Activated CD4-positive, alpha-beta T cell treated with anti-CD3 and anti-CD28 coated beads, Interleukin-2, amount 10 ng/mL, durations not matched to agents 7 days and 5 days (primary cell): ENCODE measurements around the gene ADAMTS6. TPM values are rescaled to one million over a fixed set of nuclear protein-coding genes. Genes with fewer than 3 reads are reported as not detected.
"Not testable (repeated sequence)": the region's sequence is repeated elsewhere in the genome, so short reads cannot be mapped to it uniquely, and the experiment has no call there.

Source experiments
- CTCF ChIA-PET: fragments of 350-600 bp; sonication (Branson Sonifier 250); formaldehyde crosslinking; loops from one replicate; lab custom pipeline; 2021; ENCODE audit warnings: antibody characterized with exemption; lab: Charles Lee
- POLR2A ChIA-PET: fragments of 350-600 bp; sonication (Branson Sonifier 250); formaldehyde crosslinking; loops from one replicate; lab custom pipeline; 2021; ENCODE audit warnings: antibody characterized with exemption; lab: Charles Lee
- DNase-seq: peaks from one replicate; pipeline ENCODE4 v3.0.0-alpha.2; 2020
- H3K27ac Mint-ChIP-seq: one replicate; pipeline ENCODE4 v1.8.0; 2021; ENCODE audit warnings: mild to moderate bottlenecking, moderate library complexity, mixed read lengths
- H3K27me3 Mint-ChIP-seq: one replicate; pipeline ENCODE4 v1.8.0; 2021; ENCODE audit warnings: mixed read lengths
- H3K36me3 Mint-ChIP-seq: one replicate; pipeline ENCODE4 v1.8.0; 2021; ENCODE audit warnings: low read depth, mixed read lengths
- H3K4me1 Mint-ChIP-seq: one replicate; pipeline ENCODE4 v1.8.0; 2021; ENCODE audit warnings: mixed read lengths
- H3K4me3 Mint-ChIP-seq: one replicate; pipeline ENCODE4 v1.8.0; 2021; ENCODE audit warnings: mild to moderate bottlenecking, moderate library complexity, mixed read lengths
- H3K9me3 Mint-ChIP-seq: one replicate; pipeline ENCODE4 v1.8.0; 2021; ENCODE audit warnings: mixed read lengths
- total RNA-seq, 2 experiments: library from RNA; stranded (reverse); gene quantifications; one replicate each; pipeline ENCODE4 v1.2.3, GENCODE V29; 2021

The ADAMTS6 gene
- total RNA-seq, 2 experiments from 2014 or later = 2.8 to 2.9 TPM

DNA sequence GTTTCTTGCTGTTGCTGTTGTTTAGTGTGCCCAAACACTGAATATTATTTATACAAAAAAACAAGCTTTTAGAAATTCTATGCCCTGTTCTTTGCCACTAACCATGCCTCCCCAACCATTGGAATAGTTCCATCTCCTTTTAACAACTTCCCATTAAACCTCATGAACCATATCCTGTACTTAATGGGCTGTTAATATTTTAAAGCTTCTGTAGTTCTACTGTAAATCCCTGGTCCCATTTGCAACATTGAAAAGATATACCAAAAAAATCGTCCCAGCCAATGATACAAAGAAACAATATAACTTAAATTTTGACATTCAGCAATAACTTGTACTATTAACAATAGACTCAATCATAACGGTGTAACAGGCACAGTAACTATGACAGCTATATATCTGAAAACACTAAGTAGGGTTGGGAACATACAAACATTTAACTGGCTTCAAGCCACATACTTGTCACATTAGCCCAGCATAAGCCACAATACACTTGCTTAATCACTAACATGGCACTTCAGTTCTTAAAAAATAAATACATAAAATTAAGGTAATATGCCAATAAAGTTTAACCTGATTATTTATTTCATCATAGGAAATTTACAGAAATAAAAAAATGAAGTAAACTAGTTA lies 86.1 kb downstream of the ADAMTS6 start:
- Mint-ChIP-seq H3K4me3 (no peak overlapping the region), H3K9me3 (no peaks in the 10 kb centered on the region), H3K4me1 (no peaks in the 10 kb centered on the region), H3K27me3 (no peaks in the 10 kb centered on the region), H3K36me3 (no peaks in the 10 kb centered on the region), H3K27ac (no peak overlapping the region)
- DNase-seq = no peak
- ChIA-PET POLR2A (no interaction called here), CTCF (no interaction called here)

GRCh38 chr5:65394087-65394486 lies 87.6 kb downstream of the ADAMTS6 start:
- DNase-seq = no peak
- Mint-ChIP-seq H3K27me3 (no peaks in the 10 kb centered on the region), H3K9me3 (no peaks in the 10 kb centered on the region), H3K4me1 (no peaks in the 10 kb centered on the region), H3K4me3 (no peak overlapping the region), H3K36me3 (no peaks in the 10 kb centered on the region), H3K27ac (no peak overlapping the region)
- ChIA-PET POLR2A (no interaction called here), CTCF (interaction anchor here (0.6 kb wide), 1 partner anchor 20 kb away, joined by 3 read pairs; no protein-coding TSS in a partner anchor)

DNA sequence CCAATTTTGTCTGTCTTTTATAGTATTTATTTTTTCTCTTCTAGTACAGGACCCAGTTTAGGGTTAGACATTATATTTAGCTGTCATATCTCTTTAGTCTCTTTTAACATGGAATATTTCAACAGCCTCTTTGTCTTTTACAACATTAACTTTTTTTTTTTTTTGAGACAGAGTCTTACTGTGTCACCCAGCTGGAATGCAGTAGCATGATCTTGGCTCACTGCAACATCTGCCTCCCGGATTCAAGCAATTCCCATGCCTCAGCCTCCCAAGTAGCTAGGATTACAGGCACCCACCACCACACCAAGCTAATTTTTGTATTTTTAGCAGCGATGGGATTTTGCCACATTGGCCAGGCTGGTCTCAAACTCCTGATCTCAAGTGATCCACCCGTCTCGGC lies 90.1 kb downstream of the ADAMTS6 start:
- Mint-ChIP-seq H3K4me3 (no peak overlapping the region), H3K36me3 (no peaks in the 10 kb centered on the region), H3K9me3 (no peaks in the 10 kb centered on the region), H3K27me3 (no peaks in the 10 kb centered on the region), H3K27ac (no peak overlapping the region), H3K4me1 (no peaks in the 10 kb centered on the region)
- no peak for DNase-seq
- CTCF ChIA-PET = interaction anchor here (0.6 kb wide), 1 partner anchor 23 kb away, joined by 3 read pairs; no protein-coding TSS in a partner anchor
- POLR2A ChIA-PET = interaction anchor here (0.7 kb wide), 1 partner anchor 159 kb away, joined by 6 read pairs; no protein-coding TSS in a partner anchor

DNA sequence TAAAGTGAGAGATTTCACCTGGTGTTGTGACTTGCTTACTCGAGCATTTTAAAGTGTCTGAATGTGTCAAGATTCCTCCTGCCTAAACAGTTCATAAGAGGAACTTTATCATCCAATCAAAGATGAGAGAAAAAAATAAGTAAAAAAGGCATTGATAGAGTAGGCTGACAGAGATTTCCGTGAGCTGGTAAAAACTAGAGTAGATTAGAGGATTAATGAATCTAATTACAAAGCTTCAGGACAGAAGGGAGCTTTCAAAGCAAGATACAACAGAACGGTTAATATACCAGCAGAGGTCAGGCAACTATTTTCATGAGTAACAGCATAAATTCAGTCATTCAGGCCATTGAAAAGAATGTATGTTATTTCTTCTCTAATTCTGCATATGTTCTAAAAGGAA lies 91.5 kb downstream of the ADAMTS6 start:
- no peak for DNase-seq
- H3K27ac Mint-ChIP-seq = no peak overlapping the region
- H3K4me3 Mint-ChIP-seq = no peak overlapping the region
- H3K36me3 Mint-ChIP-seq = no peaks in the 10 kb centered on the region
- no peaks in the 10 kb centered on the region for H3K9me3 Mint-ChIP-seq
- no peaks in the 10 kb centered on the region for H3K4me1 Mint-ChIP-seq
- POLR2A ChIA-PET = no interaction called here
- H3K27me3 Mint-ChIP-seq = no peaks in the 10 kb centered on the region
- CTCF ChIA-PET = no interaction called here

GRCh38 chr5:65383859-65384258 lies 97.9 kb downstream of the ADAMTS6 start:
- Mint-ChIP-seq H3K9me3 (no peaks in the 10 kb centered on the region), H3K4me1 (no peaks in the 10 kb centered on the region), H3K27ac (no peak overlapping the region), H3K36me3 (no peaks in the 10 kb centered on the region), H3K27me3 (no peaks in the 10 kb centered on the region), H3K4me3 (no peak overlapping the region)
- no peak for DNase-seq
- ChIA-PET CTCF (no interaction called here), POLR2A (no interaction called here)

DNA sequence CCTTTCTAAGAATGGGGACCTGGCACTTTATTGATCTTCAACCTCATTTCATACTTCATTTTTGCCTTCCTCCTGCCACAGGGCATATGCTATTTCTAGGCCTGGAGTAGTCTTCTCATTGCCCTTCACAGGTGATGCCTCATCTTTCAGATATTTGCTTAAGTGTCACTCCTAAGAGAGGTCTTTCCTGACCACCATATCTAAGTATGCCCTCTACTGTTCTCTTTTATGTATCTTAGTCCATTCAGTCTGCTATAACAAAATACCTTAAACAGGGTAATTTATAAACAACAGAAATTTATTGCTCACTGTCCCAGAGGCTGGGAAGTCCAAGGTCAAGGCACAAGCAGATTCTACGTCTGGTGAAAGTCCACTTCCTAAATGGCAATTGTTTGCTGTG lies 99.1 kb downstream of the ADAMTS6 start:
- CTCF ChIA-PET = no interaction called here
- no peak for DNase-seq
- H3K27me3 Mint-ChIP-seq = no peaks in the 10 kb centered on the region
- POLR2A ChIA-PET = no interaction called here
- H3K27ac Mint-ChIP-seq = no peak overlapping the region
- no peaks in the 10 kb centered on the region for H3K9me3 Mint-ChIP-seq
- H3K36me3 Mint-ChIP-seq = no peaks in the 10 kb centered on the region
- H3K4me3 Mint-ChIP-seq = no peak overlapping the region
- no peaks in the 10 kb centered on the region for H3K4me1 Mint-ChIP-seq

- H3K27ac Mint-ChIP-seq, POLR2A ChIA-PET, H3K36me3 Mint-ChIP-seq, H3K4me3 Mint-ChIP-seq, H3K9me3 Mint-ChIP-seq, H3K27me3 Mint-ChIP-seq, DNase-seq, CTCF ChIA-PET, H3K4me1 Mint-ChIP-seq: not testable (repeated sequence)
Measured at GRCh38 chr5:65370505-65370904, 111.2 kb downstream of the ADAMTS6 start.

- Mint-ChIP-seq H3K27ac (no peak overlapping the region), H3K4me3 (no peak overlapping the region), H3K4me1 (no peaks in the 10 kb centered on the region), H3K36me3 (no peaks in the 10 kb centered on the region), H3K27me3 (no peaks in the 10 kb centered on the region), H3K9me3 (no peaks in the 10 kb centered on the region)
- POLR2A ChIA-PET = no interaction called here
- CTCF ChIA-PET = interaction anchor here (1.4 kb wide), 1 partner anchor 10 kb away, joined by 5 read pairs; no protein-coding TSS in a partner anchor
- DNase-seq = no peak
Measured at GRCh38 chr5:65366655-65367054, 115.1 kb downstream of the ADAMTS6 start.

DNA sequence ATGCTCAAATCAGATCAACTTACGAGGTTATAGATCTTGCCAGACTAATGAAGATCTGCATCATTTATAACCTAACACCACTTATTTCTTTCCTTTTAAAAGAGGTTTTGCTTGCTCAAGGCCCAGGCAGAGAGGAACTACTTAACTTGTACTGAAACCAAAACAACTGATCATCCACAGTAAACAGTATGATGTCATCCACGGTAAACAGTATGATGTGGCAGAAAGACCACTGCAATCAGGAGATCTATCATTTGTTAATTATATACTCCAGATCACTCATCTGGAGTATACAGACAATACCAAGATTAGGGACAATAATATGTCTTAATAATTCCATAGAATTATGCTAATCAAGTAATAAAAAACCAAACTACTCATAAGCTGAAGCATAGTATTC lies 116.8 kb downstream of the ADAMTS6 start:
- Mint-ChIP-seq H3K9me3 (no peaks in the 10 kb centered on the region), H3K27ac (no peak overlapping the region), H3K4me1 (no peaks in the 10 kb centered on the region), H3K4me3 (no peak overlapping the region), H3K36me3 (no peaks in the 10 kb centered on the region), H3K27me3 (no peaks in the 10 kb centered on the region)
- ChIA-PET CTCF (interaction anchor here (0.6 kb wide), 1 partner anchor 290 kb away, joined by 3 read pairs; no protein-coding TSS in a partner anchor), POLR2A (no interaction called here)
- DNase-seq = no peak

- ChIA-PET CTCF (no interaction called here), POLR2A (no interaction called here)
- no peak overlapping the region for H3K27ac Mint-ChIP-seq
- H3K9me3 Mint-ChIP-seq = no peaks in the 10 kb centered on the region
- H3K36me3 Mint-ChIP-seq = no peaks in the 10 kb centered on the region
- no peaks in the 10 kb centered on the region for H3K4me1 Mint-ChIP-seq
- H3K4me3 Mint-ChIP-seq = no peak overlapping the region
- H3K27me3 Mint-ChIP-seq = no peaks in the 10 kb centered on the region
- no peak for DNase-seq
Measured at GRCh38 chr5:65363499-65363898, 118.2 kb downstream of the ADAMTS6 start.

- Mint-ChIP-seq H3K4me1 (no peaks in the 10 kb centered on the region), H3K27ac (no peak overlapping the region), H3K9me3 (no peaks in the 10 kb centered on the region), H3K36me3 (no peaks in the 10 kb centered on the region), H3K27me3 (no peaks in the 10 kb centered on the region), H3K4me3 (no peak overlapping the region)
- CTCF ChIA-PET = no interaction called here
- DNase-seq = no peak
- POLR2A ChIA-PET = no interaction called here
Measured at GRCh38 chr5:65359981-65360380, 121.7 kb downstream of the ADAMTS6 start.

DNA sequence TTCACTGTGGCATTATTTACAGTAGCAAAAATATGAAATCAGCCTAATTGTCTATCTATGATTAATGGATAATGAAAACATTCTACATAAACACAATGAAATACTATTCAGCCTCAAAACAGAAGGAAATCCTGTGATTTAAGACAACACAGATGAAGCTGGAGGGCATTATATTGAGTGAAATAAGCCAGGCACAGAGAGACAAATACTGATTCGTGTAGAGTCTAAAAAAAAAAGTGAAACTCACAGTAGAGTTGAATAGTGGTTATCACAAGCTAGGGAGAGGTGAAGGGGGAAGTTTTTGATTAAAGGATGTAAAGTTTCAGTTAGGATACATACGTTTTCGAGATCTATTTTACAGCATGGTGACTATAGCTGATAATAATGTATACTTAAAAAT lies 122.2 kb downstream of the ADAMTS6 start:
- Mint-ChIP-seq H3K27ac (no peak overlapping the region), H3K36me3 (no peaks in the 10 kb centered on the region), H3K4me3 (no peak overlapping the region), H3K27me3 (no peaks in the 10 kb centered on the region), H3K4me1 (no peaks in the 10 kb centered on the region), H3K9me3 (no peaks in the 10 kb centered on the region)
- POLR2A ChIA-PET = no interaction called here
- DNase-seq = no peak
- CTCF ChIA-PET = no interaction called here

- DNase-seq = no peak
- CTCF ChIA-PET = no interaction called here
- POLR2A ChIA-PET = no interaction called here
- H3K36me3 Mint-ChIP-seq = no peaks in the 10 kb centered on the region
- H3K27me3 Mint-ChIP-seq = no peaks in the 10 kb centered on the region
- H3K27ac Mint-ChIP-seq = no peak overlapping the region
- H3K4me1 Mint-ChIP-seq = no peaks in the 10 kb centered on the region
- no peak overlapping the region for H3K4me3 Mint-ChIP-seq
- H3K9me3 Mint-ChIP-seq = no peaks in the 10 kb centered on the region
Measured at GRCh38 chr5:65356274-65356673, 125.4 kb downstream of the ADAMTS6 start.

GRCh38 chr5:65355301-65355700 lies 126.4 kb downstream of the ADAMTS6 start:
- Mint-ChIP-seq H3K4me3 (no peak overlapping the region), H3K27me3 (no peaks in the 10 kb centered on the region), H3K4me1 (no peaks in the 10 kb centered on the region), H3K36me3 (no peaks in the 10 kb centered on the region), H3K9me3 (no peaks in the 10 kb centered on the region), H3K27ac (no peak overlapping the region)
- ChIA-PET POLR2A (no interaction called here), CTCF (no interaction called here)
- no peak for DNase-seq
